ENCODE results near the gene KRT32.

Gene KRT32

GRCh38 chr17:41466988-41467387 is at the start of gene KRT32:
KRT32 (minus strand) TSS chr17:41467386; CDS start chr17:41467325, 61 bp downstream.
- no peak for DNase-seq

DNA sequence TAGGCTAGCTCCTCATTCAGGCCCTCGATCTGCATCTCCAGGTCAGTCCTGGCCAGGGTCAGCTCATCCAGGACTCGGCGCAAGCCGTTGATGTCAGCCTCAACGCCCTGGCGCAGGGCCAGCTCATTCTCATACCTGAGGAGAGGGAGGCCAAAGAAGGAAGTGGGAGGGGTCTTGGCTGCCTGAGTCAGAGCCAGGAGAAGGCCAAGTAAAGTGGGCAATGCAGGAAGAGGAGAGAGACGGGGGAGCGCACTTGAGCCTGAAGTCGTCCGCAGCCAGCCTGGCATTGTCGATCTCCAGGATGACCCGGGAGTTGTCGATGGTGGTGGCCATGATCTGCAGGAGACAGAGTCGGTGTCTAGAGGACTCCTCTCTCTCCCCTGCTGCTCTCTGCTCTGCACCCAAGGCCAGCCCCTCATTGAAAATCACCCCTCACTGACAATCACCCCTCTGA is 49.7 kb upstream of the KRT32 start:
- no peak for DNase-seq

DNA sequence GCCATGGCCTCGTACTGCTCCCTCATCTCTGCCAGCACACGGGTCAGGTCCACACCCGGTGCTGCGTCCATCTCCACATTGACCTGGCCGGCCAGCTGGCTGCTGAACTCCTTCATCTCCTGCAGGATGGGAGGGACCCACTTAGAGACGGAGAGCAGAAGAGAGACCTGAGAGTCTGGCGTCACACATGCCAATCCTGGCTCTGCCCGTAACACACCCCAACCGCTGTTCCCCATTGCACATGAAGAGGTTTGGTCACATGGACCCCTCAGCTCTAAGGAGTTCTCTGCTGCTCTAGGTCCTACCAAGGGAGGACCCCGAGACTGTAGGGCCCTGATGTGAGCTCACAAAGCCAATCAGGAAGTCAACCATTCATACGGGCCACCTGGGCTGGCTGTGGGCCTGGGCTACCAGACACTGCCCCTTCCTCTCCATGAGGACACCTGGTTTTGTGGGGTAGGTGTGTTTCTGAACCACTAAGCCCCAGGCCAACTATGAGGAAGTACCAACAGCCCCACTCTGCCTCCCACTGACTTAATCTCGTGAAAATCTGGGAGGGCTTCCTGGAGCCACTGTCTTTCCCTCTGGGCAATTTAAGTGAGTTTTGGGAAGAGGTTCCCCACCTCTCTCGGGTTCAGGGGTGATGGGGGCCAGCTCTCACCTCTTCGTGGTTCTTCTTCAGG is 49.1 kb upstream of the KRT32 start:
- no peak for DNase-seq

DNA sequence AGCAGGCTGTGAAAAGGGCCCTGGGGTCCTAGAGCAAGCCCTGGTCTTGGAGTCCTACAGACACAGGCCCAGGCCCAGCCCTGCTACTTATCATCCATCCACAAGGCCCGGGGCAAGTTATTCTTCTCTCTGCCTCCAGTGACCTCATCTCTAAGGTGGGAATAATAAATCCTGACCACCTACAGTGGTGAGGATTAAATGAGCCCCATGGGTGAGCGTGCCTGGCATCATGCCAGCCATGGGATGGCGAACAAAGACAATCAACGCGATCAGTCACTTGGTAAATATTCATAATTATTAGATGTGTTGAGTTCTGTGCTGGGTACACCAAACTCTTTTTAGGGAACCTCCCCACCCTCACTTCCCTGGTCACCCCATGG is 46.0 kb upstream of the KRT32 start:
- no peak for DNase-seq

- no peak for DNase-seq
Observed at GRCh38 chr17:41512546-41513167, 45.5 kb upstream of the KRT32 start.

GRCh38 chr17:41511716-41512115 is 44.5 kb upstream of the KRT32 start:
- DNase-seq: no peak

GRCh38 chr17:41511116-41511515 is 43.9 kb upstream of the KRT32 start:
- DNase-seq: no peak

DNA sequence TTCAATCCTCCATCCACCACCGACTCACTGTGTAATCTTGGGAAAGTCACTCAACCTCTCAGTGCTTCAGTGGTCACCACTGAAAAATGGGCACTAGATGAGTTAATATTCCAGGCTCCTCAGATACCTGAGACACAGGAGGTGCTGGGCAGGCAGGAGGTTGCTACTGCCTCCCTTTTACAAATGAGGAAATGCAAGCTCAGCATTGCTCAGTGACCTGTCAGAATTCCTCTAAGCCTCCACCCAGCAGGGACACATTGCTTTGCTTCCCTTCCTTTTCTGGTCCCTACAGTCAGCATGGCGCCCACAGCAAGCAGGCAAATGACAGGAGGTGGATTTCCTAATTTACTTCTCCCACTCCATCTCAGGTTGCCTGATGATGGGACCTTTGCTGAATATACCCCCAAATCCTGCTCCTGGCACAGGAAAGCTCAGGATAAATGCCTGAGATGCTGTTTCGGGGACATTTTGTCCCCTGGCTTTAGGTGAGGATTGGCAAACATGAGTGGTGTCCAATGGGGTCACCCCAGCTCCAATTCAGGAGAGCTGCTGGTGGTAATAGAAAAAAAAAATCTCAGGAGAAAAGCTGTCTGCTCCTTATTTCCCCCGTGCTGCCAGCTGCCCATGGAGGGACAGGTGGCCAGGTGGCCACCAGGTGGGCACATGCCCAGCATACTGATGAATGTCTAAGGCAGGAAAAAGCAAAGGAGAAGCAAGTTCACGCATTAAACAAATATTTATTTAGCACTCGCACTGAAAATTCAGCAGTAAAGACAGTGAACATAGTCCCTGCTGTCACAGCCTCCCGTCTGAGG is 43.3 kb upstream of the KRT32 start:
- no peak for DNase-seq

DNA sequence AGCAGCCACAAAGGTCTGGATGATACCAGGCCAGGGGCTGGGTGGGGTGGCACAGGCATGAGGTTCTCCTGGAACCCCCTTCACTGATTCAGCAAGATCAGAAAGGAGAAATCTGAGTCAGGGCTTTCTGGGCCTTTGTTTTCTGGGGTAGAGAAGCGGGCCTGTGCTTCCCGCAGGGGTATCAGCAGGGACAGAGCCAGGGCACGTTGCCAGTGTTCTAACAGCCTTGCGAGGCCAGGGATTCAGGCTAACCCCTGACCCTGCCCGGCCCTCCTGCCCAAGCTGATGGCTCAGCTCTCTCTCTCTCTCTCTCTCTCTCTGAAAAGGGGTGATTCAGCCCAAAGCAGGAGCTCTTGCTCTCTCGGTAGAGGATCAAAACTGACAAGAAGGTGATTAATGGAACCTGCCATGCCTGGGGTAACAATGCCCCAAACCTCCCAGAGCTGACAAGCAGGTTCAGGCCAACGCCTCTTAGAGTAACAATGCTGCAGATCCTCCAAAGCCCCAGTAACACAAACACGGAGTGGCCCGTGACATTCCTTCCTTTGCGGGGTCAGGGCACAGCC is 40.2 kb upstream of the KRT32 start:
- DNase-seq: no peak

GRCh38 chr17:41505809-41506767 is 38.9 kb upstream of the KRT32 start:
- no peak for DNase-seq

DNA sequence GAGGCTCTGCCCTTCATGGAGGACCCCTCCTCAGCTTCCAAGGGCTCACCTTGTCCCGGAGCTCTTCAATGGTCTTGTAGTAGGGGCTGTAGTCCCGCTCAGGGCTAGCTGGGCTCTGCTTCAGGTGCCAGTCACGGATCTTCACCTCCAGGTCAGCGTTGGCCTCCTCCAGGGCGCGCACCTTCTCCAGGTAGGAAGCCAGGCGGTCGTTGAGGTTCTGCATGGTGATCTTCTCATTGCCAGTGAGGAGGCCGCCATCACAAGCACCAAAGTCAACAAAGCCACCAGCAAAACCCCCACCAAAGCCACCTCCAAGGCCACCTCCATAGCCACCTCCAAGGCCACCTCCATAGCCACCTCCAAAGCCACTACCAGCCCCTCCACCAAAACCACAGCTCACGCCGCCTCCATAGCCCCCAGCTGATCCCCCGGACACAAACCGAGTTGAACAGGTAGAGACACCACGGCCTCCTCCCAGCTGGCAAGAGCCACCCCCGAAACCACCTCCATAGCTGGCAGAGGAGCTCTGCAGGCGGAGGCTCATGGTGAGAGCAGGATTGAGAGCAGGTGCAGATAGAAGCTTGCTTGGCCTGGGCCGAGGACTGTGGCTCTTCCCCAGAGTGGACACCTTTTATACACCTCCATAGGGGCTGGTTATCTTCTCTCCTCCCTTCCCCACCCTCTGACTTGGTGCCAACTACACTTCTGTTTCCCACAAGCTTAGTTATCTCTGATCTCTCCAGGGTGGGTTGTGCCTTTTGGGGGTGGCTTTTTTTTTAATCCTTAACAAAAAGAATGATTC is 38.0 kb upstream of the KRT32 start, which contains the start of gene KRT13:
TSS of gene KRT13 (minus strand) at position 606 of the 802 bp plus-strand sequence. CDS start at position 544, 62 bp downstream.
- no peak for DNase-seq

DNA sequence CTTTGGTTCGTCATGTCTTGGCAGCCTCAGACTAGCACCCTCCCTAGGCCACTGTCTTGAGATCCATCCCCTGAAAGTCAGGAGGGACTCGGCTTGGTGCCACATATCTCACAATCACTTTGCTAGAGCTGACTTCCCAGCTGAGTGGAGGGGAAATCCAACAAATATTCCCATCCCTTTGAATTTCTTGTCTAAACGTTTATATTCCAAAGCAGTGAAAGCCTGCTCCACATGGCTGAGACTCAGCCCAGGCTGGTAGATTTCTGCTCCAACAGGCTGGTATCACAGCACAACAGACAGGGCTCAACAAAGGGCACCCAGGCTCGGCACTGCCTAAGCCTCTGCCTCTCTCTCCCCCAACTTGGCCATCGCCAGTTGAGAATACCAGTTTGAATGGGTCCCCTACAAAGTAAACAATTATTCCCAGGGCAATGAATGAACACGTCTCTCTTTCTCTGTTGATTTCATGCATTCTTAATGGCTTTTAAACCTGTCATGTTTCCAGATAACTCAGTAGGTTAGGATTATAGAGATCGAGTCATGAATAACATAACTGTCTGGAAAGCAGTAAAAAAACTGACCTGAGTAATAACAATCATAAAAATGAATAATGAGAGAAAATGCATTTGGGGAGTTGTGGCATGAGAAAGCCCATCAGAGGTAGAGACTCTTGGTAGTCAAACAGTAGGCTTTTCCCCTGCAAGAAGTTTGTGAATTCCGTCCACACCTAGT is 37.2 kb upstream of the KRT32 start:
- DNase-seq: no peak

- DNase-seq: no peak
Observed at GRCh38 chr17:41503202-41503601, 36.0 kb upstream of the KRT32 start.

DNA sequence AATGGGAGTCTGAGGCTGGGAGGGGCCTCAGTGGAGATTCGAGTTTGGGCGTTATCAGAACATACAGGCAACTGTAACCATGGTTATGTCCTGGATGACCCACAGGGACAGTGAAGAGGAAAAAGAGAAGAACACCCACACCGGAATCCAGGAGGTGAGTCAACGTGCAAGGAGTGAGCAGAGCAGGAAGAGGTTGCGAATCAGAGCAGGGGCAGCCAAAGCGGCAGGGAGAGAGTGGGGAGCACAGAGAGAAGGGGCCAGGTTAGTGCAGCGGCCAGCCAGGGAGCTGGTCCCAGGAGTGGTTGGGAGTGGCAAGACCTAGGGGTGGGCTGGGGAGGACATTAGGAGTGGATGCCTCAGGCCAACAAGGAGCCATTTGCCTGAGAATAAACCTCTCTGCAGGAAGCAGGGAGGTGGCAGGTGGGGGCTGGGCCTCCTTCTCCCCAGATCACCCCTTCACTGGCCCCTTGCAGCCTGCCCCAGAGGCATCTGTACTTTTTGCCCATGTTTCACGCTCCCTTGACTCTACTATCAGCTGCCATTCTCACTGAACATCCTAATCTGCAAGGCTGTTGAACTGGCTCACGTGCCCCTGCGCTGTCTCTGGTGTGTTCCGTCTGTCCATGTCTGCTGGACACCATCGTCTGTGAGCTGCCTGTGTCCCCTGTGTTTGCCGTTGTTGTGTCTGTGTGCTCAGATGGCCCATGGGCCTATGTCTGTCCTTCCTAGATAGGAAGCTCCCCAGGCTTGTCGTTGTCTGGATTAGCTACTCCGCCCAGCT is 33.1 kb upstream of the KRT32 start:
- DNase-seq: peak; percentile 34

DNA sequence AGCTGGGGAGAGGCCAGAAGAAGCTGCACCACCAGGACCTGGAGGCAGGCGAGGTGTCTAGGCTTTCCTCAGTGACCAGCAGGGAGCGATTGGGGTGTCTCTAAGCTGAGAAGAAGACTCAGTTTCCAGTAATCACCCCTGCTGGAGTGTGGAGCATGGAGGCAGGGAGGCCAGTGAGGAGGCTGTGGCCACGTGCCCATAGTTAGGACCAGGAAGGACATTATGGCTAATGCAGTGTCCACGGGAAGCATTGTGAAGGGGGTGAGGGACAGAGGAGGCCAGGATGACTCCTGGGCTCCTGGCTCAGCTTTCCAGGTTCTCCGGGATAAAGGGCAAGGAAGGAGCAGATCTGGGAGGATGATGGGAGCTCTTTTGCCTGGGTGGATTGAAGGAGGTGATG is 32.5 kb upstream of the KRT32 start:
- no peak for DNase-seq

- no peak for DNase-seq
Observed at GRCh38 chr17:41498276-41498675, 31.1 kb upstream of the KRT32 start.

DNA sequence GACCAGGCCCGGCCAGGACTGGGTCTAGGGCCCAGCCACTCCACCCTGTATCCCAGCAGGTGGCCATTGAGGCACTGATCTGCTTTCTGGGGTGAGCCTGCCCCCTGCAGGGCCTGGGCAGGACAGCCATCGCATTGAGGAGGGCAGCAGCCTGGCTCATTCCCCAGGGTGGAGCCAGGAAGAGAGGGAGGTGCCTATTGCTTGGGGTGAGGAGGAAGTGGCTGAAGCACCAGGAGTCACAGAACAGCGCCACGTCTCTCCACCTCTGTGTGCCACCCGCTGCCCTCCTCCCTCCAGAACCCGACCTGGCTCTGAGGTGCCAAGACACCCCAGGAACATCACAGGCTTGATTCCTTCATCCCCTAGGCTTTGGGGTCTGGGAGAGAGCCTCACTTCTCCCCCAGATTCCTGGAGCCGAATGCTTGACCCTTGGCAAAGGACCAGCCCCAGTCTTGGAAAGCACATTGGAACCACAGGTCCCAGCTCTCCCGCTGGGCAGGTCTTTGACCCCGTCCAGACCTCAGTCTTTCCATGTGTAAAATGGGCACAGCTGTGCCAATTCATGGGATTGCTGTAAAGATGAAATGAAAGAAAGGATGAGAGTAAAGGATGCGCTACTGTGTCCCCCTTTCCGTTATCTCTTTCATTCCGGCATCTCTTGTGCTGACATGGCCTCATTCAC is 29.8 kb upstream of the KRT32 start:
- DNase-seq: peak; percentile 28

DNA sequence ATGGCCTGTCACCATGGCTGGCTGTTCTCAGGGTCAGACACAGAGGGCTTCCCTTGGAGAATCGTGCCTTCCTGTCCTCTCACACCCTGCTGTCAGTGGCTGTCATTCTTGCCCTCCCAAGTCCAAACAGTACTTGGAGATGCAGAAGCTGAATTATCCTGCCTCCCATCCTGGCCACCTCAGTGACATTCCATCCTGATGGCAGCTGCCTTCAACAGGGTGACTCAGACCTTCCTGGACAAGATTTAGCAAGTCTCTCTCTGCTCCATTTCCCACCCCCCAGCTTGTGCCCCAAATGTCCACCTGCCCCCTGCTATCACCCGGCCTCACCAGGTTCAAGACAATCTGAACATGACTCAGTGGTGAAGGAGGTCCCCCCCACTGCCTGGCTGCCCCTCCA is 27.3 kb upstream of the KRT32 start:
- no peak for DNase-seq

DNA sequence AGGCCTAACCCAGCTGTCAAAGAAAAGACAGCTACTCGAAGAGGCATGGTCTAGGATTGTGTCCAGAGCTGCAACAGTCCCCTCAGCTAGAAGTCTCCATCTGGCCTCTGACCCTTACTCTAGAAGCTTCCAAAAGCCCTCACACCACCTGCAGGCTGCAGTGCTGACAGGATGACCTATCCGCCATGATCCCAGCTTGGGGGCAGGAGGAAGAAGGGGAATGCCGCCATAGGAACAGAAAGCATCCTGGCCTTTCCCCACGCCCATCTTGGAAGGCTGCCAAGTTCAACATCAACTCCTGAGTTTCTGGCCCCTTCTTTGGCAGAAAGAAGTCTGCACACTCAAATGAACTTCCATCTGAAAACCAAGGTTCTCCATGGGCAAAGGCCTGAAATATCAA is 25.6 kb upstream of the KRT32 start:
- DNase-seq: peak; percentile 49
